Activated CD4-positive, CD25-positive, alpha-beta regulatory T cell (primary cell): ENCODE results near the gene TMUB2.

Source experiments
- DNase-seq, 4 experiments: peaks; one replicate each; lab custom pipeline; 2025; lab: John Stamatoyannopoulos, UW

TMUB2 gene

GRCh38 chr17:44176671-44177501 lies 9.9 kb upstream of the TMUB2 start:
- no peak for DNase-seq

DNA sequence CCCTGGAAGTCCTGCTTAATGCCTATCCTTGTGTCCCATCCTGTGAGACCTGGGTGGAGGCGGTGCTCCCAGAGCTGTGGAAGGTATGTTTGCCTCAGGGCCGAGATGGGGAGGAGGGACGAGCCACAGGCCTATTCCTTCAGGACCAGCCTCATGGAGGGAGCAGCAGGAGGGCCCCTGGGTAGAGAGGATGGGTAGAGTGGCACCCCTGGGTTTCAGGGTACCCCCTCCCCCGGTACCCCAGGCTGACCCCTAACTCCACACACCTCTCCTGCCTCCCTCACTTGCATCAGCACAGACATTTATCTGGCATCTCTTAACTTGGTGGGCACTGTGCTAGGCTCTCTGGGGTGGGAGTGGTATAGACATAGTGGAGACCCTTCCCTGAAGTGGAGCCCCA lies 9.1 kb upstream of the TMUB2 start:
- DNase-seq: no peak

GRCh38 chr17:44178133-44178532 lies 8.6 kb upstream of the TMUB2 start:
- DNase-seq: no peak

DNA sequence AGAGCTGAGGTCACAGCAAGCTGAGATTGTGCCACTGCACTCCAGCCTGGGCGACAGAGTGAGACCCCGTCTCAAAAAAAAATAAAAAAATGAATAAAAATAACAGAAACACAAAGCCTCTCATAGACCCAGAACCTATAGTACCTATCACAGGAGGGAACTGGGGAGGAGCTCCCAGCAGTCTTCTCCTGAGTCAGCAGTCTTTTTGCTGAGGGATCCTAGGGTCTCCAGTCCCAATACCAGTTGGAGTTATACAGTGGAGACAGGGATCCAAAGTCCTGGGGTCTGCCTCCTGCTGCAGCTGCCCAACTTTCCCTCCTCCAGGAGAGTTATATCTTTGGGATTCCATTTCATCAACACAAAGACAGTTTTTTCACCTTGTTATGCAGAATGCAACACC lies 3.7 kb upstream of the TMUB2 start:
- no peak for DNase-seq

- no peak for DNase-seq
Observed at GRCh38 chr17:44184212-44184810, 2.5 kb upstream of the TMUB2 start.

- DNase-seq: peak; percentile 65 to 90 (median 80)
Observed at GRCh38 chr17:44187131-44187899, 543 bp downstream of the TMUB2 start.

GRCh38 chr17:44188576-44189403 lies 2.0 kb downstream of the TMUB2 start:
- no peak for DNase-seq

DNA sequence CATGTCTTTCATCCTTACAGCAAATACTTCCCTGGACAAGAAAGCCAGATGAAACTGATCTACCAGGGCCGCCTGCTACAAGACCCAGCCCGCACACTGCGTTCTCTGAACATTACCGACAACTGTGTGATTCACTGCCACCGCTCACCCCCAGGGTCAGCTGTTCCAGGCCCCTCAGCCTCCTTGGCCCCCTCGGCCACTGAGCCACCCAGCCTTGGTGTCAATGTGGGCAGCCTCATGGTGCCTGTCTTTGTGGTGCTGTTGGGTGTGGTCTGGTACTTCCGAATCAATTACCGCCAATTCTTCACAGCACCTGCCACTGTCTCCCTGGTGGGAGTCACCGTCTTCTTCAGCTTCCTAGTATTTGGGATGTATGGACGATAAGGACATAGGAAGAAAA lies 3.7 kb downstream of the TMUB2 start:
- no peak for DNase-seq

DNA sequence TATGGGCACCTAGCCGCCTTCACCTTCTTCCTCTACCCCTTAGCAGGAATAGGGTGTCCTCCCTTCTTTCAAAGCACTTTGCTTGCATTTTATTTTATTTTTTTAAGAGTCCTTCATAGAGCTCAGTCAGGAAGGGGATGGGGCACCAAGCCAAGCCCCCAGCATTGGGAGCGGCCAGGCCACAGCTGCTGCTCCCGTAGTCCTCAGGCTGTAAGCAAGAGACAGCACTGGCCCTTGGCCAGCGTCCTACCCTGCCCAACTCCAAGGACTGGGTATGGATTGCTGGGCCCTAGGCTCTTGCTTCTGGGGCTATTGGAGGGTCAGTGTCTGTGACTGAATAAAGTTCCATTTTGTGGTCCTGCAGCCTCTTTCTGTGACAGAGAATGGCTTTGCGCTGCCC lies 4.6 kb downstream of the TMUB2 start:
- DNase-seq: no peak

DNA sequence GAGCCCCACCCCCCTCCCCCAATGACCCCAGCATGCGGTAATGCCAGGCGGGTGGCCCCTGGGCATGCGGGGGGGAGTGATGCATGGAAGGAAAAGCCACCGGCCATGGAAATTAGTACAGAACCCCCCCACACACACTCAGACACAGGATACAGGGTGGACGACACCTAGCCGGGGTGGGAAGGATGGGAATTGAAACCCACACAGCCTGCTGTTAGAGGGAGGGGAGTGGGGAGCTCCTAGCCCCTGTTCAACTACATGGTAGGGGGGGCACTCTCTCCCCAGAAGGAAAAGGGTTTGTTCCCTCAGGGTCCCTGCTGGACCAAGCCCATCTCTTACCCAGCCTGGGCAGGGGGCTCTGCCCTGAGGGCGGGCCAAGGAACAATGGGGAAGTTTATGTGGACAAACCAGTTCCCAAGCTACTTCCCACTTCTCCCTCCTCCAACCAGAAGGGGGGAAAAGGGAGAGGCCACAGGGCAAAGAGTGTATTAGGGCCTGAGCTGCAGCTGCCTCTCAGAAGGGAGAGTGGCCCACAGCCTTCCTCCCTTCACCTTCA lies 5.2 kb downstream of the TMUB2 start:
- DNase-seq: no peak

DNA sequence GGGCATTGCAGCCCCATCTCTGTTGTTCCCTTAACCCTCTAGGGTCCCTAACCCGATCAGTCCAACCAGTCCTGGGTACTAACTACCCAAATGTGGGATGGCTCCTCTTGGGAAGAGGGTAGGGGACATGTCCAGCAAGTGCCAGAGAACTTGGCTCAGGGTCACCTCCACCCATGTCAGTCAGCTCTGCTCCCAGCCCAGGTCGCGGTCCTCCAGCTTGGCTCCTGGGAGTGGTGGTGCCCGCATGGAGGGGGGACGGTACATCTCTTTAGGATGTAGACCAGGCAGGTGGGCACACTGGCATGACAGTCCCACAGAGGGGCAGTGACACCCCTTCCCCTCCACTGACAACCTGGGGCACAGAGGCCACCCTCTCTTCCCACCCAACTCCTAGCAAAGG lies 6.0 kb downstream of the TMUB2 start:
- DNase-seq: no peak

- DNase-seq: no peak
Observed at GRCh38 chr17:44193326-44194084, 6.7 kb downstream of the TMUB2 start.

DNA sequence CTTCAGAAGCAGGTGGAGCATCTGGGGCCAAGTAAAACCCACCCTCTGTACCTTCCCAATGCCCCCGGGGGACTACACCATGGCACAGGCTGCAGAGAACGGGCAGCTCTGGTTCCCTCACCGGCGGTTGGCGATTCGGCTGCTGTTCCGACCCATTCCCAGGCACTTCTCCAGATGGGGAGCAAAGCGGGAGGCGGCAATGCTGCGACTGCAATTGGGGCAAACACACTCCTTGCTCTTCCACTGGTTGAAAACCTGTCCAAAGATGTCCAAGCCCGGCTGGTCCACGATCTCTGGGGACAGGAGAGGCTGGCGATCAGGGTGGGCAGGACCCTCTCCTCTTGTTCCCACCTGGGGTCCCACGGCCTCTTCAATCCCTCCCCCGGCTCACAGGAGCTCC lies 10.3 kb downstream of the TMUB2 start:
- DNase-seq: no peak

DNA sequence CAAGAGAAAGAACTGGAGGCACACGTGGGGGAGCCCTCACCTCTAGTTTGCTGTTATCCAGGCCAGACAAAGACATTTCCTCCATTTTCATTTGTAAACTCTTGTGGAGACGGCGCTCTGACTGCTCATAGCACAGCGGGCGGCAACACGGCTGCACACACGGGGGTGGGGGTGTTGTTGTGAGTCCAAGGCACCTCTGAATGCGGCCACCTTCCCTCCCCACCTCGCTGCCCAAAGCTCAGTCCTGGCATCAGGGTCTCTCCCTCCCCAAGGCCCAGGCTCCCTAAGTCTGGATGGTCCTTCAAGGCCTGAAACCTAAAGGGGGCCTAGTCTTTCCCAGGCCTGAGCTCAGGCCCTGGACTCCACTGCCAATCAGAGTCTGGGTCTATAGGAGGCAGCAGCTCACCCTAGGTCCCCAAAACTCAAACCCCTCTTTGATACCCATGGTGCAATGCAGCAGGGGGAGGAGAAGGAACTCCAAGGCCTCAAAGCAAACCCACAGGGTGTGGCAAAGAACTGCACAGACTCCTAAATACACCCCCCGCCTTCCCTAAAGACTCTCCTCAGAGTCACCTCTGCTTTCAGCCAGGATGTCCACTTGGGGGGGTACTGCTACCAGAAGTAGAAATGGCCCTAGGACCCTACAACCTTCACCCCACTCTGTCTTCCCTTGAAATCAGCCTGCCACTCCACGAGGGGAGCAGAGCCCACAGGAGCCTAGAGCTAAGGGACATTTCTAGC lies 11.4 kb downstream of the TMUB2 start:
- no peak for DNase-seq

DNA sequence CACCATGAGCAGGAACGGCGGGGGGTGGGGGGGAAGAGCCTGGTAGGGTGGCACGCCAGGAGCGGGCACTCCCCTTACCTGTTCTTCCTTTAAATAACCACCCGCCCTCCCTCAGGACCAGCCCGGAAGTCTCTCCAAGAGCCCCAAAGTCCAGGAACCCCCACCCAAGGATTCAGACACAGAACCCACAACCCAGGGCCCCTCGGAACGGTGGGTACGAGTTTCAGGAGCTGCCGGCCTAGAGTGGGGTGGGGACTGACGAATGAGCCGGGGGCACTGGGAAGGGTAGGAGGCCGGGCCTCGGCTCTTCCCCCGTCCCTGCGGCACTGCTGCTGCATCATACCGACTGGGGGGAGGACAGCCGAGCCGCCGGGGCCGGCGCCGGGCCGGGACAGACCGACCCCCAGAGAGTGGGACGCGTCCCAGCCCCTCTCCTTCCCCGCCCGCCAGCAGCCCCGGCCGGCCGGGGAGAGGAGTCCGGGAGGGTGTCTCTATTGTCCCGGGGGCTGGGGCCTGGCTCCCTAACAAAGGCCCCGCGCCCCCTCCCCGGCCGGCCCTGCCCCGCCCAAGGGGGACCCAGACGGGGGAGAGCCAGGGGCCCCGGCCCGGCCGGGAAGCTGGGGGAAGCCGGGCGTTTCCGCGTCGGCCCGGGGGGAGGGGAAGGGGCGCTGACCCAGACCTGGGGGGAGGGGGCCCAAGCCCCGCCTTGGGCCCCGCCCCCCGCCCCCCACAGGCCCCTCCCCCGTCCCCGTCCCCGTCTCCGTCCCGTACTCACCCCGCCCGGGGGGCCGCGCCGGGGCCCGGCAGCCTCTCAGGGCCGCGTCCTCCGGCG lies 12.2 kb downstream of the TMUB2 start:
- DNase-seq: peak; percentile 43 to 57 (median 52)

DNA sequence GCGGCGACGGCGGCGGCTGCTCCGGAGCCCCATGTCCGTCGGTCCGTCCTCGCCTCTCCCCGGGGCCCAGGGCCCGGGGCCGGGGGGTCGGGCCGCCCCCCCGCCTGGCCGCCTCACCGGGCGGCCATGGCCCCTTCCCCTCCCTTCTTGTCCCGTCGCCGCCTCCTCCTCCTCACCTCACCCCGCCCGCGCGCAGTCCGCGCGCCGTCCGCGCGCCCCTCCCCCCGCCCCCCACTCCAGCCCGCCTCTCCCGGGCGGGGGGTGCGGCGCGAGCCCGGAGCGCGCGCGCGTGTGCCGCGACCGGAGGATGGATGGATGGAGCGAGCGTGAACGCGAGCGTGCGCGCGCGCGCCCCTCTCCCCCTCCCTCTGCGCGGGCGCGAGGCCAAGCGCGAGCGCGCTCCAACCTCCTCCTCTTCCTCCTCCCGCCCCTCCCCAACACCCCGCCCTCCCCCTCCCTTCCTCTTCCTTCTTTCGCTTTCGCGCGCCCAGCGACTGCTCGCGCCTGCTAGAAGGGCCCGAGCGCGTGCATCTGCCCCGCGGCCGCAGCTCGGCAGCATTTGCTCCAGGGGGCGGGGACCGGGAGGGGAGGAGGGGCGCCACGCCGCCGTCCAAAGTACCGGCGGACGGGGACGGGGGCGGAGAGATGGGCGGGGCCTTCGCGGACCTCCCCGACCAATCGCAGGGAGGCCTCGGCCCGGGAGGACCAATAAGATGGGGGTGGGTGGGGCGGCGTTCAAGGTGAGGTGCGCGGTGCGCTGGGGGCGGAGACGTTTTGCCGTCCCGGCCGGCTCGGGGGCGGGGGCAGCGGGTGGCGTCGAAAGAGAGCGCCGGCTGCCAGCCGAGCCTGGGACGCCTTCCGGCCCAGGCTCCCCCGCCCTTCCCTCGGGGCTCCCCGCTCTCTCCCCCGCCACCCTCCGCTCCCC lies 13.0 kb downstream of the TMUB2 start, which contains the start of gene ATXN7L3:
ATXN7L3 (minus strand) TSS at position 332 of the 925 bp plus-strand sequence. CDS start 1,814 bp downstream, outside the sequence.
- DNase-seq: peak; percentile 98 to 100 (median 99)

DNA sequence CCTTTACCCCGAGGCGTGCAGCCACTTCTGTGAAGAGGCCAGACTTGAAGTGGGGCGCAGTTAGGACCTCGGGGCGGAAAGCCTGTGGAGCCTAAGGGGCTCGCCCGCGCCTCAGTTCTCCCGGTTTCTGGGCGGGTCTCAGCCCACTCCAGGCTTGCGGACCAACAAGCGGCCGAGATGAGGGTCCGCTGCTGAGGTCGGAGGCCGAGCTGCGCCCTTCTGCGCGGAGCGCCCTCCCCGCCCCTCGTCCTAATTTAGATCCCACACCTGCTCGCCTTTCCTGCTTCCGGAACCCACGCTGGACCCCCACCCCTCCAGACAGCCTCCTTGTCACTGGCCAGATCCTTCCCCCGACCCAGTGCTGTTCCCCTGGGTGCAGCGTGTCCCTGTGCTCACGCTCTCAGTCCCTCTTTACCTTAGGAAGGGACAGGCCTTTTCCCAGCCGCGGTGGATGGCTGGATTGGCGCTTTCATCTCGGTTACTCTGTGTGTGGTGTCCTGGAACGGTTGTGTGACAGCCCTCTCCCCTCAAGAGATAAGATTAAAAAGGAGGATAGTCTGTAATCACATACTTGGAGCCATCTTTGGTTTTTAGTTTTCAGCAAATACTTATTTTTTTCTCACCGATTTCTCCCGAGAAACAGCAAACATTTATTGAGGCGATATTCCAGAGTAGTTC lies 13.8 kb downstream of the TMUB2 start:
- no peak for DNase-seq
